Keratinocyte (primary cell): ENCODE data around the gene AP2A2. TPM values are rescaled to one million over a fixed set of nuclear protein-coding genes. Genes with fewer than 3 reads are reported as not detected.

Experiments used
- DNase-seq: peaks from one replicate; pipeline ENCODE4 v3.0.0-alpha.2; 2011; ENCODE audit warnings: low read depth, missing footprints, low spot score
- FAIRE-seq: peaks from 2 replicates; lab custom pipeline; 2011; peaks lifted over from hg19 to GRCh38; lab: Jason Lieb, UNC
- H2AFZ ChIP-seq: 2 replicates; pipeline ENCODE4 v1.6.0; 2012; ENCODE audit warnings: low read length, control low read depth, inconsistent platforms; ENCODE audit not compliant: control insufficient read depth
- H3K27ac ChIP-seq: 2 replicates; pipeline ENCODE4 v1.5.1; 2011; ENCODE audit warnings: low read length; ENCODE audit not compliant: control insufficient read depth, insufficient read depth
- H3K27me3 ChIP-seq: 3 replicates; pipeline ENCODE4 v1.6.0; 2011; ENCODE audit warnings: low read length; ENCODE audit not compliant: control insufficient read depth, insufficient read depth; ENCODE audit errors: extremely low read depth
- H3K36me3 ChIP-seq, 2 experiments: 2 replicates in 1 of 2; 3 replicates in 1 of 2; pipeline ENCODE4 v1.5.1; 2011; ENCODE audit warnings: low read length in 2 of 2, mild to moderate bottlenecking in 1 of 2; ENCODE audit not compliant: control insufficient read depth in 2 of 2, insufficient read depth in 2 of 2; ENCODE audit errors: extremely low read depth in 1 of 2
- H3K4me1 ChIP-seq: 3 replicates; pipeline ENCODE4 v1.5.1; 2011; ENCODE audit warnings: low read length; ENCODE audit not compliant: control insufficient read depth, insufficient read depth; ENCODE audit errors: extremely low read depth
- H3K4me2 ChIP-seq: 3 replicates; pipeline ENCODE4 v1.6.0; 2011; ENCODE audit warnings: low read depth, low read length; ENCODE audit not compliant: control insufficient read depth, insufficient read depth; ENCODE audit errors: extremely low read depth
- H3K4me3 ChIP-seq, 3 experiments: fragments of 200-600 bp in 1 of 3; sonication (generic) in 1 of 3; 2 replicates in 2 of 3; 3 replicates in 1 of 3; pipeline ENCODE4 v1.5.1; 2011 to 2016; ENCODE audit warnings: low read length in 3 of 3, mild to moderate bottlenecking in 3 of 3, control low read depth in 2 of 3, inconsistent platforms in 1 of 3, low read depth in 1 of 3, mixed read lengths in 1 of 3, mixed run types in 1 of 3, moderate library complexity in 1 of 3; ENCODE audit not compliant: control insufficient read depth in 2 of 3, insufficient read depth in 2 of 3; ENCODE audit errors: extremely low read depth in 1 of 3
- H3K79me2 ChIP-seq: 2 replicates; pipeline ENCODE4 v1.6.0; 2012; ENCODE audit warnings: low read length; ENCODE audit not compliant: control insufficient read depth, insufficient read depth
- H3K9ac ChIP-seq: 3 replicates; pipeline ENCODE4 v1.6.0; 2011; ENCODE audit warnings: low read length; ENCODE audit not compliant: control insufficient read depth, insufficient read depth; ENCODE audit errors: extremely low read depth
- H3K9me1 ChIP-seq: 3 replicates; pipeline ENCODE4 v1.6.0; 2011; ENCODE audit warnings: low read length; ENCODE audit not compliant: control insufficient read depth, insufficient read depth; ENCODE audit errors: extremely low read depth
- H3K9me3 ChIP-seq: 2 replicates; pipeline ENCODE4 v1.5.1; 2012; ENCODE audit warnings: low read depth, low read length; ENCODE audit not compliant: control insufficient read depth
- H4K20me1 ChIP-seq: 3 replicates; pipeline ENCODE4 v1.6.0; 2011; ENCODE audit warnings: low read length; ENCODE audit not compliant: control insufficient read depth, insufficient read depth; ENCODE audit errors: extremely low read depth
- EZH2 ChIP-seq: IDR thresholded peaks from one replicate; pipeline ENCODE4 v1.6.1; 2012; ENCODE audit warnings: inconsistent platforms, mild to moderate bottlenecking, low read length, moderate library complexity
- dilution Hi-C: fragments of 300-500 bp; cut with MboI; formaldehyde crosslinking; loops from one replicate; pipeline ENCODE4 v1.7.0; 2020; ENCODE audit warnings: low sequenced_read_pairs; ENCODE audit not compliant: extremely low pct_ligation_motif_present
- polyA plus RNA-seq, 5 experiments: library from polyadenylated mRNA; depleted of rRNA in 3 of 5; stranded (reverse) in 3 of 5; stranded (forward) in 1 of 5; unstranded in 1 of 5; fragments of >200 nt; gene quantifications; 1 replicate in 1 of 5; 2 replicates in 3 of 5; 3 replicates in 1 of 5; pipeline versions ENCODE4 v1.2.1 to v1.2.3, GENCODE V29; 2011 to 2012; ENCODE audit warnings: missing spikeins in 2 of 5, low read depth in 1 of 5, low replicate concordance in 1 of 5
- TF ChIP-seq, protein P1 (sequence below), 3 experiments: IDR thresholded peaks in 1 of 3; conservative IDR thresholded peaks in 1 of 3; optimal IDR thresholded peaks in 1 of 3; 2 replicates in 2 of 3; 3 replicates in 1 of 3; pipeline versions ENCODE3 to v1.5.1; 2011; ENCODE audit warnings: low read length in 3 of 3, mild to moderate bottlenecking in 3 of 3, moderate library complexity in 2 of 3, control low read depth in 1 of 3, inconsistent platforms in 1 of 3; ENCODE audit not compliant: insufficient read depth in 2 of 3; ENCODE audit errors: extremely low read depth in 1 of 3

The AP2A2 gene
- polyA plus RNA-seq, 1 donor (not counting 4 experiments of a cell fraction or from before 2014, with no cell fraction given) = 47.8 TPM

GRCh38 chr11:1037506-1038055 is 111.9 kb downstream of the AP2A2 start:
- no peak for FAIRE-seq
- dilution Hi-C loops = no loop called here
- TF ChIP-seq, protein P1, sequence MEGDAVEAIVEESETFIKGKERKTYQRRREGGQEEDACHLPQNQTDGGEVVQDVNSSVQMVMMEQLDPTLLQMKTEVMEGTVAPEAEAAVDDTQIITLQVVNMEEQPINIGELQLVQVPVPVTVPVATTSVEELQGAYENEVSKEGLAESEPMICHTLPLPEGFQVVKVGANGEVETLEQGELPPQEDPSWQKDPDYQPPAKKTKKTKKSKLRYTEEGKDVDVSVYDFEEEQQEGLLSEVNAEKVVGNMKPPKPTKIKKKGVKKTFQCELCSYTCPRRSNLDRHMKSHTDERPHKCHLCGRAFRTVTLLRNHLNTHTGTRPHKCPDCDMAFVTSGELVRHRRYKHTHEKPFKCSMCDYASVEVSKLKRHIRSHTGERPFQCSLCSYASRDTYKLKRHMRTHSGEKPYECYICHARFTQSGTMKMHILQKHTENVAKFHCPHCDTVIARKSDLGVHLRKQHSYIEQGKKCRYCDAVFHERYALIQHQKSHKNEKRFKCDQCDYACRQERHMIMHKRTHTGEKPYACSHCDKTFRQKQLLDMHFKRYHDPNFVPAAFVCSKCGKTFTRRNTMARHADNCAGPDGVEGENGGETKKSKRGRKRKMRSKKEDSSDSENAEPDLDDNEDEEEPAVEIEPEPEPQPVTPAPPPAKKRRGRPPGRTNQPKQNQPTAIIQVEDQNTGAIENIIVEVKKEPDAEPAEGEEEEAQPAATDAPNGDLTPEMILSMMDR (optimal IDR thresholded peaks at IDR 0.05 in 1 of 3, IDR thresholded peaks at IDR 0.05 in 1 of 3, conservative IDR thresholded peaks at IDR 0.05 in 1 of 3; ENCODE audit: extremely low read depth in 1 of 3, insufficient read depth in 2 of 3, low read length in 3 of 3) = no peak
- no peak for TF ChIP-seq EZH2

GRCh38 chr11:1038361-1038760 is 112.7 kb downstream of the AP2A2 start:
- TF ChIP-seq, protein P1 (optimal IDR thresholded peaks at IDR 0.05 in 1 of 3, IDR thresholded peaks at IDR 0.05 in 1 of 3, conservative IDR thresholded peaks at IDR 0.05 in 1 of 3; ENCODE audit: extremely low read depth in 1 of 3, insufficient read depth in 2 of 3, low read length in 3 of 3) = no peak
- no peak for TF ChIP-seq EZH2
- DNase-seq = no peak
- Histone ChIP-seq H4K20me1 (no peaks in the 10 kb centered on the region), H3K27ac (no peak overlapping the region), H2AFZ (no peak overlapping the region), H3K27me3 (peaks cover 13% of the 10 kb centered on the region), H3K9ac (no peak overlapping the region), H3K9me1 (no peaks in the 10 kb centered on the region), H3K36me3 (no peaks in the 10 kb centered on the region), H3K4me2 (no peak overlapping the region), H3K79me2 (no peaks in the 10 kb centered on the region), H3K9me3 (no peaks in the 10 kb centered on the region), H3K4me1 (no peaks in the 10 kb centered on the region), H3K4me3 (no peak overlapping the region)
- dilution Hi-C loops = no loop called here
- no peak for FAIRE-seq

More at GRCh38 chr11:1037506-1038055, 111.9 kb downstream of the AP2A2 start:
- DNase-seq = no peak
- Histone ChIP-seq H3K9ac (no peak overlapping the region), H3K9me3 (no peaks in the 10 kb centered on the region), H3K4me2 (no peak overlapping the region), H3K4me1 (no peaks in the 10 kb centered on the region), H3K27me3 (peaks cover 10% of the 10 kb centered on the region), H3K36me3 (no peaks in the 10 kb centered on the region), H4K20me1 (no peaks in the 10 kb centered on the region), H3K79me2 (no peaks in the 10 kb centered on the region), H3K4me3 (no peak overlapping the region), H3K9me1 (no peaks in the 10 kb centered on the region), H3K27ac (no peak overlapping the region), H2AFZ (no peak overlapping the region)
